Parathyroid adenoma (tissue), 2 donors: ENCODE data around the gene KLHL29.

Experiments used
- H2AFZ ChIP-seq: fragments of 300-600 bp; sonication (generic); one replicate; pipeline ENCODE4 v1.7.0; 2017; ENCODE audit warnings: antibody characterized with exemption, mild to moderate bottlenecking
- H3K27ac ChIP-seq: fragments of 300-600 bp; sonication (generic); one replicate; pipeline ENCODE4 v1.7.0; 2017
- H3K27me3 ChIP-seq: fragments of 300-600 bp; sonication (generic); one replicate; pipeline ENCODE4 v1.7.0; 2017; ENCODE audit warnings: low read length; ENCODE audit not compliant: control insufficient read depth, insufficient read depth
- H3K36me3 ChIP-seq: fragments of 300-600 bp; sonication (generic); one replicate; pipeline ENCODE4 v1.7.0; 2017; ENCODE audit warnings: low read length; ENCODE audit not compliant: control insufficient read depth, insufficient read depth
- H3K4me1 ChIP-seq: fragments of 300-600 bp; sonication (generic); one replicate; pipeline ENCODE4 v1.7.0; 2017; ENCODE audit warnings: control low read depth
- H3K4me2 ChIP-seq: fragments of 300-600 bp; sonication (generic); one replicate; pipeline ENCODE4 v1.7.0; 2017; ENCODE audit warnings: low read length
- H3K4me3 ChIP-seq: fragments of 300-600 bp; sonication (generic); one replicate; pipeline ENCODE4 v1.7.0; 2017; ENCODE audit warnings: low read depth, low read length
- H3K79me2 ChIP-seq: fragments of 300-600 bp; sonication (generic); one replicate; pipeline ENCODE4 v1.7.0; 2017; ENCODE audit warnings: control low read depth
- H3K9ac ChIP-seq: fragments of 300-600 bp; sonication (generic); one replicate; pipeline ENCODE4 v1.7.0; 2017; ENCODE audit warnings: mild to moderate bottlenecking
- H3K9me3 ChIP-seq: fragments of 300-600 bp; sonication (generic); one replicate; pipeline ENCODE4 v1.7.0; 2017; ENCODE audit warnings: low read length; ENCODE audit not compliant: control insufficient read depth
- CTCF ChIP-seq: fragments of 300-600 bp; sonication (generic); IDR thresholded peaks from one replicate; pipeline ENCODE4 v1.7.0; 2017; ENCODE audit warnings: antibody characterized with exemption, mild to moderate bottlenecking
- donor health status: primary hyperparathyroidism.

The KLHL29 gene

DNA sequence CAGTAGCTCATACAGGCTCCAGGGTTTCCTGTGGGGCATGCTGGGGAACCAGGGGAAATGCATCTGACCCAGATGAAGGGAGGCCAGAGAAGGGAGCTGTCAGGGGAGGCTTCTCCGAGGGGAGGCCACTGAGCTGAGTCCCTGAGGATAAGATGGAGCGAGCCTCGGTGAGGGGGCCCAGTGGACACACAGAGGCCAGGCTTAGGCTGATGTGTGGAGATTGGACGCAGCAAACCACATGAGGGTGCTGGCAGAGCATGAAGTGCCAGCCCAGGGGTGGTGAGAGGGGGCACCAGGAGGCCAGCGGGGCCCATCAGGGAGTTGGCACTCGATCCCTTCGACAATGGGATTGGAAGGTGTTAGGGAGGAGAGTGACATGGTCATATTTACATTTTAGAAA lies 235.0 kb downstream of the KLHL29 start:
- Histone ChIP-seq H3K4me3 (no peak overlapping the region), H3K4me1 (no peaks in the 10 kb centered on the region), H3K9me3 (no peaks in the 10 kb centered on the region), H3K27me3 (no peaks in the 10 kb centered on the region), H3K4me2 (no peak overlapping the region), H3K36me3 (no peaks in the 10 kb centered on the region), H3K79me2 (no peaks in the 10 kb centered on the region), H3K27ac (no peak overlapping the region), H3K9ac (no peak overlapping the region), H2AFZ (no peak overlapping the region)
- no peak for TF ChIP-seq CTCF

DNA sequence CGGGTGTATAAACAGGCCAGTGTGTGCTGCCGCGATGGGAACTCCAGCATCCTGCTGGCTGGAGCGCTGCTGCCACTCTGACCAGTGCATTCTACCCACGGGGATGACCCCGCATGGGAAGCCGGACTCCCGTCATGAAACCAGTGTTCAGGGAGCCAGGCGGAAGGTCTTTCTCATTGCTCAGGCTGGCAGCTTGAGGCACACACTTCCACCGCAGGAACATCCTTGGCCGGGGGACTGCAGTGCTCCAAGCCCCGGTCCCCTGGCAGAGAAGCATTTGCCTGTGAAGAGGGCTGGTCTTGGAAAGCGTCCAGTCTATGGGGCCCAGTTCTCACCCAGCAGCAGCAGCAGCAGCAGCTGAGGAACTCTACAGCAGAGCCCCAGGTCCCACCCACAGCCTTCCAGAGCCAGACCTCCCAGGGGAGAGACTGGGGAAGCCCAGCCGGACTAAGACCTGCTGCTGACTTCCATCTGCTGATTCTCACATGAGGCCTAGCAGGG lies 235.9 kb downstream of the KLHL29 start:
- Histone ChIP-seq H3K27ac (no peak overlapping the region), H3K36me3 (no peaks in the 10 kb centered on the region), H3K9me3 (no peaks in the 10 kb centered on the region), H3K4me1 (no peaks in the 10 kb centered on the region), H3K27me3 (no peaks in the 10 kb centered on the region), H2AFZ (no peak overlapping the region), H3K4me3 (no peak overlapping the region), H3K79me2 (no peaks in the 10 kb centered on the region), H3K9ac (no peak overlapping the region), H3K4me2 (no peak overlapping the region)
- TF ChIP-seq CTCF = no peak

DNA sequence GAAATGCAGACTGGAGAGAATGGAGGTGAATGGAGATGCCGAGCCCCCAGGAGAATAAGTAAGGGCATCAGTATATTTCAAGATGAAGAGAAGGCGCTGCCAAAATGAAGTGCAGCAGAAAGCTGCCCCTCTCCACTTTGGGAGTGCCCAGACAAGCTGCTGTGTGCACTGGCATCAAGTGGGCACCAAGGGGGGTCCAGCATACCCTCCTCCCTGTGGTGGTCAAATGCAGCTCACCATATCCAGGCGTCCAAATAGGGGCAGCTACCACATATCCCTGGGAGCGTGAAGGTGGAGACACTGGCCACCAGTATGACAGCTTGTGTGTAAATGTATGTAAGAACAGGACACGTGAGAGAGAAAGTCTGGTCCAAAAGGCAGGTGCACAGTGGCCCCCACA lies 236.6 kb downstream of the KLHL29 start:
- Histone ChIP-seq H3K4me1 (no peaks in the 10 kb centered on the region), H3K27ac (no peak overlapping the region), H3K9me3 (no peaks in the 10 kb centered on the region), H3K79me2 (no peaks in the 10 kb centered on the region), H3K27me3 (no peaks in the 10 kb centered on the region), H3K4me2 (no peak overlapping the region), H2AFZ (no peak overlapping the region), H3K36me3 (no peaks in the 10 kb centered on the region), H3K4me3 (no peak overlapping the region), H3K9ac (no peak overlapping the region)
- TF ChIP-seq CTCF = no peak

GRCh38 chr2:23622466-23622865 lies 237.5 kb downstream of the KLHL29 start:
- Histone ChIP-seq H3K27me3 (no peaks in the 10 kb centered on the region), H3K4me3 (no peak overlapping the region), H3K27ac (no peak overlapping the region)

More at GRCh38 chr2:23622466-23622865, 237.5 kb downstream of the KLHL29 start:
- Histone ChIP-seq H3K9ac (no peak overlapping the region), H3K4me2 (no peak overlapping the region), H3K36me3 (no peaks in the 10 kb centered on the region), H3K9me3 (no peaks in the 10 kb centered on the region), H2AFZ (no peak overlapping the region), H3K79me2 (no peaks in the 10 kb centered on the region), H3K4me1 (no peaks in the 10 kb centered on the region)
- TF ChIP-seq CTCF = no peak
